GM12878 (cell line): ENCODE measurements around the gene ADCY7.

Source experiments
- CBX5 ChIP-seq: sonication (generic); IDR thresholded peaks from 2 replicates; pipeline ENCODE4 v1.6.1; 2016; ENCODE audit warnings: low read depth, moderate library complexity, mild to moderate bottlenecking, inconsistent platforms
- EP300 ChIP-seq, 2 experiments: fragments of 150-350 bp in 1 of 2; IDR thresholded peaks; 2 replicates each; pipeline ENCODE4 v1.6.1; 2011 to 2012; ENCODE audit warnings: low read depth in 2 of 2, low read length in 2 of 2, borderline replicate concordance in 1 of 2, improper control_type of control experiment in 1 of 2, inconsistent platforms in 1 of 2; ENCODE audit not compliant: control insufficient read depth in 1 of 2
- ETV6 ChIP-seq, 2 experiments: fragments of 450-650 bp in 1 of 2; IDR thresholded peaks in 1 of 2; conservative IDR thresholded peaks in 1 of 2; 2 replicates each; pipeline ENCODE4 v1.6.1; 2014; ENCODE audit warnings: antibody characterized with exemption in 1 of 2, borderline replicate concordance in 1 of 2, low read depth in 1 of 2, mild to moderate bottlenecking in 1 of 2, moderate library complexity in 1 of 2
- MEF2A ChIP-seq: IDR thresholded peaks from 2 replicates; pipeline ENCODE4 v1.6.1; 2011; ENCODE audit warnings: low read depth, mild to moderate bottlenecking, low read length, moderate library complexity; ENCODE audit not compliant: insufficient read depth
- NR2C1 ChIP-seq: fragments of 450-650 bp; IDR thresholded peaks from 2 replicates; pipeline ENCODE4 v1.6.1; 2017; ENCODE audit warnings: antibody characterized with exemption, mild to moderate bottlenecking, moderate library complexity
- TCF12 ChIP-seq: IDR thresholded peaks from 2 replicates; pipeline ENCODE4 v1.6.1; 2011; ENCODE audit warnings: low read depth, mild to moderate bottlenecking, low read length

- TF ChIP-seq ETV6 (conservative IDR thresholded peaks at IDR 0.05 in 1 of 2, IDR thresholded peaks at IDR 0.05 in 1 of 2; ENCODE audit: borderline replicate concordance in 1 of 2, low read depth in 1 of 2) (no peak), MEF2A (no peak), TCF12 (no peak), CBX5 (no peak), NR2C1 (no peak), EP300 (IDR thresholded peaks at IDR 0.05; ENCODE audit: borderline replicate concordance in 1 of 2, control insufficient read depth in 1 of 2, low read depth in 2 of 2, low read length in 2 of 2) (no peak)
Measured at GRCh38 chr16:50261160-50261706, 5.1 kb upstream of the ADCY7 start.
